Measurements from ENCODE around the gene ZACN.

The ZACN gene

DNA sequence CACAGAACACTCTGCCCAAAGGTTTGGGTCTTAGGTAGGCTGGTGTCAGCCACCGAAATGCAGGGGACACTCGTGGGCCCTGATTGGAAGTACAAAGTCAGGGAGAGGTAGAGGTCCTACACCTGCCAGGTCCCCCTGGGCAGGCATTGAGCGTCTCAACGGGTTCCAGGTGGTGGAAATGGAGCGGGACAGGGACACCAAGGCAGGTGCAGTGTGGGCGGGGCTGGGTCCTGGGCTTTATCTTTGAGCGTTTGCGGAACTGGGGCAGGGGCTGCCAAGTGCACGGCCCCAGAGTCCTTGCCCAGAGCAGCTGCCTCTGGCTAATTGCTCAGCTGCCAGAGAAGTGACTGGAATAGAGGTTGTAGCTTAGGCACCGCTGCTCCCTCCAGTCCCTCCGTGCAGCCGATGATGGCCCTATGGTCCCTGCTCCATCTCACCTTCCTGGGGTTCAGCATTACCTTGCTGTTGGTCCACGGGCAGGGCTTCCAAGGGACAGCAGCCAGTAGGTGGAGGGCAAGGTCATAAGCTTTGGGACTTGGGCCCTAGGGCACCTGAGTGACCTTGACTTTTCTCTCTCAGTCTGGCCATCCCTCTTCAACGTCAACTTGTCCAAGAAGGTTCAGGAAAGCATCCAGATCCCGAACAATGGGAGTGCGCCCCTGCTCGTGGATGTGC is at the start of gene ZACN:
Gene ZACN, plus strand, starts transcription at position 323 of the 675 bp plus-strand sequence. Its CDS starts 83 bp downstream, at position 406.
- TF ChIP-seq, protein P1, sequence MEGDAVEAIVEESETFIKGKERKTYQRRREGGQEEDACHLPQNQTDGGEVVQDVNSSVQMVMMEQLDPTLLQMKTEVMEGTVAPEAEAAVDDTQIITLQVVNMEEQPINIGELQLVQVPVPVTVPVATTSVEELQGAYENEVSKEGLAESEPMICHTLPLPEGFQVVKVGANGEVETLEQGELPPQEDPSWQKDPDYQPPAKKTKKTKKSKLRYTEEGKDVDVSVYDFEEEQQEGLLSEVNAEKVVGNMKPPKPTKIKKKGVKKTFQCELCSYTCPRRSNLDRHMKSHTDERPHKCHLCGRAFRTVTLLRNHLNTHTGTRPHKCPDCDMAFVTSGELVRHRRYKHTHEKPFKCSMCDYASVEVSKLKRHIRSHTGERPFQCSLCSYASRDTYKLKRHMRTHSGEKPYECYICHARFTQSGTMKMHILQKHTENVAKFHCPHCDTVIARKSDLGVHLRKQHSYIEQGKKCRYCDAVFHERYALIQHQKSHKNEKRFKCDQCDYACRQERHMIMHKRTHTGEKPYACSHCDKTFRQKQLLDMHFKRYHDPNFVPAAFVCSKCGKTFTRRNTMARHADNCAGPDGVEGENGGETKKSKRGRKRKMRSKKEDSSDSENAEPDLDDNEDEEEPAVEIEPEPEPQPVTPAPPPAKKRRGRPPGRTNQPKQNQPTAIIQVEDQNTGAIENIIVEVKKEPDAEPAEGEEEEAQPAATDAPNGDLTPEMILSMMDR (IDR thresholded peaks at IDR 0.05; ENCODE audit: borderline replicate concordance, control extremely low read depth, extremely low read depth, insufficient read depth, missing control alignments), result no peak
- peak; percentile 41 for DNase-seq (ENCODE audit: low spot score)
- in situ Hi-C loops (cut with MboI; ENCODE audit: low sequenced_read_pairs, unreplicated experiment), result no loop called here

DNA sequence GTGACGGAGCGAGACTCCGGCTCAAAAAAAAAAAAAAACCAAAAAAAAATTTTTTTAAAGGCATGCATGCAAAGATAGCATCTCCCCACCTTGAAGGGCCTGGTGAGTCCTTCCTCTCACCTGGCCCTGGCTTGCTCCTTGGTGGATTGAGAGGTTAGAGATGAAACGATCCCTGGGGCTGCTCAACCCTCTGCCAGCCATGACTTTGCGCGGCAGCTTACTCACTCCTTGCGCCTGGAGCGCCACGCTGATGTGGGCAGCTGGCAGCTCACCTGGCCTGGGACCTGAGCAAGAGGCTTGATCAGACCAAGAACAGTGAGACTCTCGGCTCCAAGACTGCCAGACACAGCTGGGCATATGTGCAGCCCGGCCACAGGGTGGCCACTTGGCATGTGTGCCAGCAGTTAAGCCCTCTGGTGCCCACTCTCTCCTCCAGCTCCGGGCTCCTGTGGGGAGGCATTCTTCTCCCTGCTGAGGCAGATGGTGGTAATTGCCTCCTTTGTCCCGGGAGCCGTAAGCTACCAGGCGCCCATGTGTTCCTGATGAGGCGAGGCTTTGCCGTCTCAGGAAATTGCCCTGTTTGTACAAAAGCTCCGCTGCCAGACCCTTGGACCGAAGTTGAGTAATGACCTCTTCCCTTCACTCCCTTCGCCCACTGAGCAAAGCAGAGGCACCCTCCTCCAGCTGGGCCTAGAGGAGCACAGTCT is 46.8 kb upstream of the ZACN start:
- TF ChIP-seq, protein P1 (IDR thresholded peaks at IDR 0.05; ENCODE audit: borderline replicate concordance, control extremely low read depth, extremely low read depth, insufficient read depth, missing control alignments), result no peak
- no peak for DNase-seq (ENCODE audit: low spot score)
- in situ Hi-C loops (cut with MboI; ENCODE audit: low sequenced_read_pairs, unreplicated experiment), result no loop called here

GRCh38 chr17:76032780-76033108 is 46.2 kb upstream of the ZACN start:
- TF ChIP-seq, protein P1 (IDR thresholded peaks at IDR 0.05; ENCODE audit: borderline replicate concordance, control extremely low read depth, extremely low read depth, insufficient read depth, missing control alignments), result no peak
- no peak for DNase-seq (ENCODE audit: low spot score)
- in situ Hi-C loops (cut with MboI; ENCODE audit: low sequenced_read_pairs, unreplicated experiment), result no loop called here

- DNase-seq (ENCODE audit: low spot score), result no peak
- in situ Hi-C loops (cut with MboI; ENCODE audit: low sequenced_read_pairs, unreplicated experiment), result no loop called here
- TF ChIP-seq, protein P1 (IDR thresholded peaks at IDR 0.05; ENCODE audit: borderline replicate concordance, control extremely low read depth, extremely low read depth, insufficient read depth, missing control alignments), result no peak
These were observed 45.8 kb upstream of the ZACN start for GRCh38 chr17:76033139-76033538.

- TF ChIP-seq, protein P1 (IDR thresholded peaks at IDR 0.05; ENCODE audit: borderline replicate concordance, control extremely low read depth, extremely low read depth, insufficient read depth, missing control alignments), result no peak
- no peak for DNase-seq (ENCODE audit: low spot score)
- in situ Hi-C loops (cut with MboI; ENCODE audit: low sequenced_read_pairs, unreplicated experiment), result no loop called here
These were observed 44.3 kb upstream of the ZACN start for GRCh38 chr17:76034428-76035350.

GRCh38 chr17:76036497-76037261 is 42.3 kb upstream of the ZACN start:
- no peak for DNase-seq (ENCODE audit: low spot score)
- in situ Hi-C loops (cut with MboI; ENCODE audit: low sequenced_read_pairs, unreplicated experiment), result no loop called here
- TF ChIP-seq, protein P1 (IDR thresholded peaks at IDR 0.05; ENCODE audit: borderline replicate concordance, control extremely low read depth, extremely low read depth, insufficient read depth, missing control alignments), result no peak
